Measurements from ENCODE around the gene CDK9.

GRCh38 chr9:127738666-127739065, 47.2 kb upstream of the CDK9 start:
- no peak for TF ChIP-seq POLR2A (IDR thresholded peaks at IDR 0.05; ENCODE audit: low read length)
- TF ChIP-seq GATA1 (IDR thresholded peaks at IDR 0.05; ENCODE audit: low read depth, low read length), result no peak

Data from erythroblast (primary cell).